Measurements from ENCODE around the gene C1QTNF1.

C1QTNF1 gene

GRCh38 chr17:78992542-78993212 is 31.3 kb upstream of the C1QTNF1 start:
- in situ Hi-C loops (cut with HindIII; ENCODE audit: low pct_ligation_motif_present, low sequenced_read_pairs), result no loop called here
- no peaks in the 10 kb centered on the region for H3K27me3 ChIP-seq (replicated peaks)
- DNase-seq, result no peak
- H3K27ac ChIP-seq, result no peak overlapping the region
- H3K36me3 ChIP-seq (replicated peaks), result peaks cover 49% of the 10 kb centered on the region
- no peak for TF ChIP-seq CTCF (IDR thresholded peaks at IDR 0.05; ENCODE audit: low read depth, low read length, missing control alignments)
- no peak overlapping the region for H3K4me3 ChIP-seq (ENCODE audit: low read depth, low read length)

GRCh38 chr17:78993241-78993956 is 30.6 kb upstream of the C1QTNF1 start:
- peak; percentile 87 for TF ChIP-seq CTCF (IDR thresholded peaks at IDR 0.05; ENCODE audit: low read depth, low read length, missing control alignments)
- Histone ChIP-seq H3K27ac (no peak overlapping the region), H3K4me3 (ENCODE audit: low read depth, low read length) (no peak overlapping the region), H3K27me3 (replicated peaks) (no peaks in the 10 kb centered on the region), H3K36me3 (replicated peaks) (peaks cover 56% of the 10 kb centered on the region)
- in situ Hi-C loops (cut with HindIII; ENCODE audit: low pct_ligation_motif_present, low sequenced_read_pairs), result no loop called here
- DNase-seq, result peak; percentile 32

- Histone ChIP-seq H3K27me3 (replicated peaks) (no peaks in the 10 kb centered on the region), H3K27ac (no peak overlapping the region)
Measured at GRCh38 chr17:78993981-78994671, 29.8 kb upstream of the C1QTNF1 start.

GRCh38 chr17:78995022-78995760 is 28.8 kb upstream of the C1QTNF1 start:
- in situ Hi-C loops (cut with HindIII; ENCODE audit: low pct_ligation_motif_present, low sequenced_read_pairs), result no loop called here
- Histone ChIP-seq H3K27ac (no peak overlapping the region), H3K36me3 (replicated peaks) (peaks cover 57% of the 10 kb centered on the region), H3K27me3 (replicated peaks) (no peaks in the 10 kb centered on the region), H3K4me3 (ENCODE audit: low read depth, low read length) (no peak overlapping the region)
- no peak for TF ChIP-seq CTCF (IDR thresholded peaks at IDR 0.05; ENCODE audit: low read depth, low read length, missing control alignments)
- no peak for DNase-seq

More at GRCh38 chr17:78993981-78994671, 29.8 kb upstream of the C1QTNF1 start:
- no peak for DNase-seq
- H3K4me3 ChIP-seq (ENCODE audit: low read depth, low read length), result no peak overlapping the region
- no peak for TF ChIP-seq CTCF (IDR thresholded peaks at IDR 0.05; ENCODE audit: low read depth, low read length, missing control alignments)
- in situ Hi-C loops (cut with HindIII; ENCODE audit: low pct_ligation_motif_present, low sequenced_read_pairs), result no loop called here
- H3K36me3 ChIP-seq (replicated peaks), result peaks cover 59% of the 10 kb centered on the region

GRCh38 chr17:78995761-78996451 is 28.1 kb upstream of the C1QTNF1 start:
- Histone ChIP-seq H3K36me3 (replicated peaks) (peaks cover 51% of the 10 kb centered on the region), H3K27me3 (replicated peaks) (no peaks in the 10 kb centered on the region), H3K4me3 (ENCODE audit: low read depth, low read length) (no peak overlapping the region), H3K27ac (no peak overlapping the region)
- in situ Hi-C loops (cut with HindIII; ENCODE audit: low pct_ligation_motif_present, low sequenced_read_pairs), result no loop called here
- TF ChIP-seq CTCF (IDR thresholded peaks at IDR 0.05; ENCODE audit: low read depth, low read length, missing control alignments), result no peak
- DNase-seq, result no peak
